ENCODE results near the gene ANKRD12. TPM values are rescaled to one million over a fixed set of nuclear protein-coding genes. Genes with fewer than 3 reads are reported as not detected.
A peak's percentile ranks its signal among the peaks of the same experiment; 100 is the strongest.
"Not testable (repeated sequence)": the region's sequence is repeated elsewhere in the genome, so short reads cannot be mapped to it uniquely, and the experiment has no call there.

Gene ANKRD12
- total RNA-seq, 2 experiments from 2014 or later, result 57.5 to 96.0 TPM

DNA sequence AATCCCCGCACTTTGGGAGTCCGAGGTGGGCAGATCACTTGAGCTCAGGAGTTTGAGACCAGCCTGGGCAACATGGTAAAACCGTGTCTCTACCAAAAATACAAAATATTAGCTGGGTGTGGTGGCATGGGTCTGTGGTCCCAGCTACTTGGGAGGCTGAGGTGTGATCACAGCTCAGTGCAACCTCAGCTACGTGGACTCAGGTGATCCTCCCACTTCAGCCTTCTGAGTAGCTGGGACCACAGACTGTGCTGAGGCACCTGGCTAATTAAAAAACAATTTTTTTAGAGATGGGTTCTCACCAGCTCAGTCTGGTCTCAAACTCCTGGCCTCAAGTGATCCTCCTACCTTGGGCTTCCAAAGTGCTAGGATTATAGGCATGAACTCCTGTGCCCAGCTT, 23.4 kb downstream of the ANKRD12 start:
- Mint-ChIP-seq H3K36me3 (ENCODE audit: low read depth) (peaks cover 52% of the 10 kb centered on the region), H3K4me3 (no peak overlapping the region), H3K9me3 (ENCODE audit: low read depth) (peaks cover 31% of the 10 kb centered on the region), H3K4me1 (peaks cover 60% of the 10 kb centered on the region), H3K27me3 (no peaks in the 10 kb centered on the region), H3K27ac (no peak overlapping the region)
- intact Hi-C loops (cut with DNase I, micrococcal nuclease), result no loop called here
- CTCF ChIA-PET, result interaction anchor here (0.7 to 1.9 kb wide), 7 partner anchors 21 to 548 kb away, joined by 3 to 6 read pairs (median 3); no protein-coding TSS in a partner anchor
- DNase-seq, result no peak
- no peak for ATAC-seq
- POLR2A ChIA-PET, result interaction anchor here (1.0 kb wide), 1 partner anchor 16 kb away, joined by 3 read pairs; no protein-coding TSS in a partner anchor

DNA sequence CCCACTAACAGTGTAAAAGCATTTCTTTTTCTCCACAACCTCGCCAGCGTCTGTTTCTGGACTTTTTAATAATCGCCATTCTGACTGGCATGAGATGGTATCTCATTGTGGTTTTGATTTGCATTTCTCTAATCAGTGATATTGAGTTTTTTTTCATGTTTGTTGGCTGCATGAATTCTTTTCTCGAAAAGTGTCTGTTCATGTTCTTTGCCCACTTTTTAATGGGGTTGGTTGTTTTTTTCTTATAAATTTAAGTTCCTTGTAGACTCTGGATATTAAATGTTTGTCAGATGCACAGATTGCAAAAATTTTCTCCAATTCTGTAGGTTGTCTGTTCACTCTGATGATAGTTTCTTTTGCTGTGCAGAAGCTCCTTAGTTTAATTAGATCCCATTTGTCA, 26.1 kb downstream of the ANKRD12 start:
- Mint-ChIP-seq H3K36me3 (ENCODE audit: low read depth) (peaks cover 53% of the 10 kb centered on the region), H3K4me1 (peaks cover 42% of the 10 kb centered on the region), H3K9me3 (ENCODE audit: low read depth) (peaks cover 33% of the 10 kb centered on the region)
- ATAC-seq; DNase-seq; POLR2A ChIA-PET; H3K4me3 Mint-ChIP-seq; H3K27ac Mint-ChIP-seq; H3K27me3 Mint-ChIP-seq; intact Hi-C loops (cut with DNase I, micrococcal nuclease): not testable (repeated sequence)
- CTCF ChIA-PET, result interaction anchor here (1.0 kb wide), 1 partner anchor 66 kb away, joined by 3 read pairs; no protein-coding TSS in a partner anchor

DNA sequence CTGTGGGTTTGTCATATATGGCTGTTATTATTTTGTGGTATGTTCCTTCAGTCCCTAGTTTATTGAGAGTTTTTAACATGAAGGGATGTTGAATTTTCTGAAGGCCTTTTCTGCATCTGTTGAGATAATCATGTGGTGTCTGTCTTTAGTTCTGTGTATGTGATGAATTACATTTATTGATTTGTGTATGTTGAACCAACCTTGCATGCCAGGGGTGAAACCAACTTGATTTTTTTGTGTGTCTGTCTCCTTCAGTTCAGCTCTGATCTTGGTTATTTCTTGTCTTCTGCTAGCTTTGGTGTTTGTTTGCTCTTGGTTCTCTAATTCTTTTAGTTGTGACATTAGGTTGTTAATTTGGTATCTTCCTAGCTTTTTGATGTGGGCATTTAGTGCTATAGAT, 27.6 kb downstream of the ANKRD12 start:
- CTCF ChIA-PET, result interaction anchor here (1.4 to 1.6 kb wide), 3 partner anchors 12 to 90 kb away, joined by 3 to 5 read pairs (median 4); no protein-coding TSS in a partner anchor
- intact Hi-C loops (cut with DNase I, micrococcal nuclease); DNase-seq; H3K4me3 Mint-ChIP-seq; POLR2A ChIA-PET; H3K27me3 Mint-ChIP-seq; ATAC-seq; H3K27ac Mint-ChIP-seq: not testable (repeated sequence)
- peaks cover 45% of the 10 kb centered on the region for H3K36me3 Mint-ChIP-seq (ENCODE audit: low read depth)
- H3K4me1 Mint-ChIP-seq, result peaks cover 44% of the 10 kb centered on the region
- peaks cover 37% of the 10 kb centered on the region for H3K9me3 Mint-ChIP-seq (ENCODE audit: low read depth)

DNA sequence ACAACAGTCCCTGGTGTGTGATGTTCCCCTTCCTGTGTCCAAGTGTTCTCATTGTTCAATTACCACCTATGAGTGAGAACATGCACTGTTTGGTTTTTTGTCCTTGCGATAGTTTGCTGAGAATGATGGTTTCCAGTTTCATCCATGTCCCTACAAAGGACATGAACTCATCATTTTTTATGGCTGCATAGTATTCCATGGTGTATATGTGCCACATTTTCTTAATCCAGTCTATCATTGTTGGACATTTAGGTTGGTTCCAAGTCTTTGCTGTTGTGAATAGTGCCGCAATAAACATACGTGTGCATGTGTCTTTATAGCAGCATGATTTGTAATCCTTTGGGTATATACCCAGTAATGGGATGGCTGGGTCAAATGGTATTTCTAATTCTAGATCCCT, 29.3 kb downstream of the ANKRD12 start:
- Mint-ChIP-seq H3K9me3 (ENCODE audit: low read depth) (peaks cover 44% of the 10 kb centered on the region), H3K4me1 (peaks cover 58% of the 10 kb centered on the region), H3K36me3 (ENCODE audit: low read depth) (peaks cover 58% of the 10 kb centered on the region)
- intact Hi-C loops (cut with DNase I, micrococcal nuclease); POLR2A ChIA-PET; ATAC-seq; H3K27ac Mint-ChIP-seq; CTCF ChIA-PET; H3K4me3 Mint-ChIP-seq; DNase-seq; H3K27me3 Mint-ChIP-seq: not testable (repeated sequence)

DNA sequence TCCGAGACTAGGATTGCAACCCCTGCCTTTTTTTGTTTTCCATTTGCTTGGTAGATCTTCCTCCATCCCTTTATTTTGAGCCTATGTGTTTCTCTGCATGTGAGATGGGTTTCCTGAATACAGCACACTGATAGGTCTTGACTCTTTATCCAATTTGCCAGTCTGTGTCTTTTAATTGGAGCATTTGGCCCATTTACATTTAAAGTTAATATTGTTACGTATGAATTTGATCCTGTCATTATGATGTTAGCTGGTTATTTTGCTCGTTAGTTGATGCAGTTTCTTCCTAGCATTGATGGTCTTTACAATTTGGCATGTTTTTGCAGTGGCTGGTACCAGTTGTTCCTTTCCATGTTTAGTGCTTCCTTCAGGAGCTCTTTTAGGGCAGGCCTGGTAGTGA, 32.9 kb downstream of the ANKRD12 start:
- CTCF ChIA-PET; ATAC-seq; DNase-seq; intact Hi-C loops (cut with DNase I, micrococcal nuclease); H3K27me3 Mint-ChIP-seq; POLR2A ChIA-PET; H3K4me3 Mint-ChIP-seq: not testable (repeated sequence)
- H3K9me3 Mint-ChIP-seq (ENCODE audit: low read depth), result peaks cover 22% of the 10 kb centered on the region
- peaks cover 47% of the 10 kb centered on the region for H3K36me3 Mint-ChIP-seq (ENCODE audit: low read depth)
- peaks cover 77% of the 10 kb centered on the region for H3K4me1 Mint-ChIP-seq
- H3K27ac Mint-ChIP-seq, result peak overlapping the region; percentile 61

DNA sequence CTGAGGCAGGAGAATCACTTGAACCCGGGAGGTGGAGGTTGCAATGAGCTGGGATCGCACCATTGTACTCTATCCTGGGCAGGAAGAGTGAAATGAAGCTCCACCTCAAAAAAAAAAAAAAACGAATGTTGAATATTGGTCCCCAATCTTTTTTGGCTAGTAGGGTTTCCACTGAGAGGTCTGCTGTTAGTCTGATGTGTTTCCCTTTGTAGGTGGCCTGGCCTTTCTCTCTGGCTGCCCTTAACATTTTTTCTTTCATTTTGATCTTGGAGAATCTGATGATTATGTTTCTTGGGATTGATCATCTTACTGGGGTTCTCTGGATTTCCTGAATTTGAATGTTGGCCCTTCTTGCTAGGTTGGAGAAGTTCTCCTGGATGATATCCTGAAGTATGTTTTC, 35.3 kb downstream of the ANKRD12 start:
- peaks cover 14% of the 10 kb centered on the region for H3K9me3 Mint-ChIP-seq (ENCODE audit: low read depth)
- DNase-seq; H3K4me3 Mint-ChIP-seq; POLR2A ChIA-PET; ATAC-seq; H3K27me3 Mint-ChIP-seq; intact Hi-C loops (cut with DNase I, micrococcal nuclease): not testable (repeated sequence)
- H3K36me3 Mint-ChIP-seq (ENCODE audit: low read depth), result peaks cover 44% of the 10 kb centered on the region
- peaks cover 82% of the 10 kb centered on the region for H3K4me1 Mint-ChIP-seq
- peak overlapping the region; percentile 21 for H3K27ac Mint-ChIP-seq
- CTCF ChIA-PET, result interaction anchor here (0.6 to 1.0 kb wide), 4 partner anchors 13 to 290 kb away, joined by 3 to 4 read pairs (median 3); no protein-coding TSS in a partner anchor

DNA sequence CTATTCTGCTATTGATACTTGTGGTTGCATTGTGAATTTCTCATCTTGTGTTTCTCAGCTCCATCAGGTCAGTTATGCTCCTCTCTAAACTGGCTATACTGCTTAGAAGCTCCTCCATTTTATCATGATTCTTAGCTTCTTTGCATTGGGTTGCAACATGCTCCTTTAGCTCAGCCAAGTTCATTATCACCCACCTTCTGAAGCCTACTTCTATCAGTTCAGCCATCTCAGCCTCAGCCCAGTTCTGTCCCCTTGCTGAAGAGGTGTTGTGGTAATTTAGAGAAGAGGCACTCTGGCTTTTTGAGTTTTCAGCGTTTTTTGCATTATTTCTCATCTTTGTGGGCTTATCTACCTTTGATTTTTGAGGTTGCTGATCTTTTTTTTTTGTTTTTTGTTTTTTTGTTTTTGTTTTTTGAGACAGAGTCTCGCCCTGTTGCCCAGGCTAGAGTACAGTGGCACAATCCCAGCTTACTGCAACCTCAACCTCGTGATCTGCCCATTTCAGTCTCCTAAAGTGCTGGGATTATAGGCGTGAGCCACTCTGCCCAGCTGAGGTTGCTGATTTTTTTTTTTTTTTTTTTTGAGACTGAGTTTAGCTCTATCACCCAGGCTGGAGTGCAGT, 36.0 kb downstream of the ANKRD12 start:
- ChIA-PET POLR2A (no interaction called here), CTCF (interaction anchor here (0.6 to 0.7 kb wide), 4 partner anchors 21 to 348 kb away, joined by 3 read pairs; no protein-coding TSS in a partner anchor)
- H3K9me3 Mint-ChIP-seq (ENCODE audit: low read depth), result peaks cover 14% of the 10 kb centered on the region
- no peaks in the 10 kb centered on the region for H3K27me3 Mint-ChIP-seq
- ATAC-seq, result no peak
- H3K36me3 Mint-ChIP-seq (ENCODE audit: low read depth), result peaks cover 43% of the 10 kb centered on the region
- intact Hi-C loops (cut with DNase I, micrococcal nuclease), result no loop called here
- peaks cover 86% of the 10 kb centered on the region for H3K4me1 Mint-ChIP-seq
- H3K27ac Mint-ChIP-seq, result peak overlapping the region; percentile 21
- no peak overlapping the region for H3K4me3 Mint-ChIP-seq
- DNase-seq, result no peak

DNA sequence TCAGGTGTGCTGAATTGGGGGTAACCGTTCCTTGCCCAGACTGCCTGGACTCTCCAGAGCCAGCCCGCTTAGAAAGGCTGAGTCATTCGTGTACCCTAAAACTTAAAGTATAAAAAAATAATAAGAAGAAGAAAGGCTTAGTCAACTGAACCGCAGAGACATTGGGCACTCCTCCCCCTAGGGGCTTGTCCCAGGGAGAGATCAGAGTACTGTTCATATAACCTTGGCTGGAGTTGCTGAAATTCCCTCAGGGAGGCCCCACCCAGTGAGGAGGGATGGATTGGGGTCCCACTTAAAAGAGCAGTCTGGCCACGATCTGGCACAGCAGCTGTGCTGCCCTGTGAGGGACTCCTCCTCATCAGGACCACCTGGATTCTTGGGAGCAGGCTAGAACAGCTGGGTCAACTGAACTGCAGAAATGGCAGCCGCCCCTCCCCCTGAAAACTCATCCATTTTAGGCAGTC, 37.2 kb downstream of the ANKRD12 start:
- intact Hi-C loops (cut with DNase I, micrococcal nuclease), result no loop called here
- DNase-seq (peak; percentile 39), ATAC-seq (peak; percentile 79)
- Mint-ChIP-seq H3K27me3 (no peaks in the 10 kb centered on the region), H3K27ac (peak overlapping the region; percentile 37), H3K36me3 (ENCODE audit: low read depth) (peaks cover 46% of the 10 kb centered on the region), H3K9me3 (ENCODE audit: low read depth) (peaks cover 11% of the 10 kb centered on the region), H3K4me1 (peaks cover 82% of the 10 kb centered on the region), H3K4me3 (no peak overlapping the region)
- POLR2A ChIA-PET, result interaction anchor here (0.5 kb wide), 1 partner anchor 55 kb away, joined by 3 read pairs; no protein-coding TSS in a partner anchor
- CTCF ChIA-PET, result no interaction called here

DNA sequence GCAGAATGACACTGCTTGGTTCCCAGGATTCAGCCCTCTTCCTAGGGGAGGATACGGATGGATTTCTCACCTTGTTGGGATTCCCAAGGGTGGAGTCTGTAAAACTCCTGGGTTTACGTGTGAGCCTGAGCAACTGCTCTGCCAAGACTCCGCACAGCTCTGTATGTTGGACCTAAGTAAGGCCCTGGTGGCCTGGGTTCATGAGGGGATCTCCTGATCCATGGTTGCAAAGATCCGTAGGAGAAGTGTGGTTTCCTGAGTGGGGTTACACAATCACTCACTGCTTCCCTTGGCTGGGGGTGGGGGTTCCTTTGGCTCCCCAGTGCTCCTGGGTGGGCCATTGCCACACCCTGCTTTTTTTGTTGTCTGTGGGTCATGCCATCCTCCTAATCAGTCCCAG, 37.7 kb downstream of the ANKRD12 start:
- POLR2A ChIA-PET, result interaction anchor here (0.5 kb wide), 1 partner anchor 56 kb away, joined by 3 read pairs; no protein-coding TSS in a partner anchor
- CTCF ChIA-PET, result no interaction called here
- ATAC-seq (no peak), DNase-seq (no peak)
- Mint-ChIP-seq H3K36me3 (ENCODE audit: low read depth) (peaks cover 42% of the 10 kb centered on the region), H3K4me1 (peaks cover 80% of the 10 kb centered on the region), H3K27ac (peak overlapping the region; percentile 38), H3K27me3 (no peaks in the 10 kb centered on the region), H3K4me3 (no peak overlapping the region), H3K9me3 (ENCODE audit: low read depth) (peaks cover 8% of the 10 kb centered on the region)
- intact Hi-C loops (cut with DNase I, micrococcal nuclease), result no loop called here

DNA sequence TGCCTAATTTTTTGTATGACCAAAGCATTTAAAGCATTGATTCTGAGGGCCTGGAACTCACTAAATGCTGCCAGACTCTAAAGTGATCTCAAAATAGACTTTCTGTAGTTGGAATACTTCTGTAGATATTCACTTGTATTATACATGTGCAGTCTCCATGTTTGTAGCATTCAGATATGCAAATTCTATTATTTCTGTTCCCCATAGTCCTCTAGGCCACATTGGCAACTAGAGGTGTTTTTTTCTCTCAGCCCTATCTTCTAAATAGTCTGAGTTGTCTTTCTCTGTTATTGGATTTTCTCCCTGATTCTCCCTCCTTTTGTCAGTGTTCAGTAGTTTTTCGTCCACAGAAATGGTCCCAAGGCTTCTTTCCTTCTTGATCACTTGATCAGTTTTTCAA, 38.5 kb downstream of the ANKRD12 start:
- ChIA-PET POLR2A (no interaction called here), CTCF (no interaction called here)
- ATAC-seq (no peak), DNase-seq (no peak)
- H3K4me1 Mint-ChIP-seq, result peaks cover 77% of the 10 kb centered on the region
- H3K27ac Mint-ChIP-seq, result no peak overlapping the region
- H3K9me3 Mint-ChIP-seq (ENCODE audit: low read depth), result peaks cover 6% of the 10 kb centered on the region
- H3K4me3 Mint-ChIP-seq, result no peak overlapping the region
- intact Hi-C loops (cut with DNase I, micrococcal nuclease), result no loop called here
- peaks cover 37% of the 10 kb centered on the region for H3K36me3 Mint-ChIP-seq (ENCODE audit: low read depth)
- H3K27me3 Mint-ChIP-seq, result no peaks in the 10 kb centered on the region

DNA sequence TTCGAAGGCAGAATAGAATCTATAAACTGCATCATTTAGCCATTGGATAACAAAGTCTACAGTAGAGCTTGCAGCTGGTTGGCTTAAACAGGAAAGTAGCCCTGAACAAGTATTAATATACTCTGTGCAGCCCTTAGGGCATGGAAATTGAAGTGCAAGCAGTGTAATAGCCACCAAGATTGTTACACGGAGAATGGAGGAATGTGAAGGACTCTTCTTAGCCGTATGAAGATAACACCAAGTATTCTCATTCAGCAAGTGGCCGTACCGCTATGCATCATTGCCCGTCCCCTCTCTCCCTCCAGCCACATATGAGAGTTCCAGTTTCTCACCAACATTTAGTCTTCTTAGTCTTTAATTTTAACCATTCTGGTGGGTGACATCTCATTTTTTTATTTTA, 40.5 kb downstream of the ANKRD12 start:
- no peak overlapping the region for H3K27ac Mint-ChIP-seq
- no peak for ATAC-seq

DNA sequence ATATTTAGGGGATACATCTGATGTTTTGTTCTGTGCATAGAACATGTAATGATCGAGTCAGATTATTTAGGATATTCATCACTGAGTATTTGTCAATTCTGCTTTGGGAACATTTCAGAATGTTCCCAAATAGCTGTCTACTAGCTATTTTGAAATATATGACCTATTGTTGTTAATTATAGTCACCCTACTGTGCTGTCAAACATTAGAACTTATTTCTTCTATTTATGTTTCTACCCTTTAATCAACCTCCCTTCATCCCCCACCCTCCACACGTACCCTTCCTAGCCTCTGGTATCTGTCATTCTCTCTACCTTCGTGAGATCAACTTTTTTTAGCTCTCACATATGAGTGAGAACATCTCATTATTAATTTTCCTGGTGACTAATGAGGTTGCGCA, 40.9 kb downstream of the ANKRD12 start:
- peaks cover 23% of the 10 kb centered on the region for H3K36me3 Mint-ChIP-seq (ENCODE audit: low read depth)
- H3K27me3 Mint-ChIP-seq, result no peaks in the 10 kb centered on the region
- H3K4me1 Mint-ChIP-seq, result peaks cover 67% of the 10 kb centered on the region
- no peak overlapping the region for H3K27ac Mint-ChIP-seq
- H3K9me3 Mint-ChIP-seq (ENCODE audit: low read depth), result no peaks in the 10 kb centered on the region
- intact Hi-C loops (cut with DNase I, micrococcal nuclease), result no loop called here
- H3K4me3 Mint-ChIP-seq, result no peak overlapping the region
- DNase-seq (no peak), ATAC-seq (no peak)
- CTCF ChIA-PET, result no interaction called here
- POLR2A ChIA-PET, result no interaction called here

More for the DNA sequence above, 40.5 kb downstream of the ANKRD12 start:
- ChIA-PET POLR2A (no interaction called here), CTCF (no interaction called here)
- Mint-ChIP-seq H3K36me3 (ENCODE audit: low read depth) (peaks cover 23% of the 10 kb centered on the region), H3K4me3 (no peak overlapping the region), H3K4me1 (peaks cover 68% of the 10 kb centered on the region), H3K9me3 (ENCODE audit: low read depth) (no peaks in the 10 kb centered on the region), H3K27me3 (no peaks in the 10 kb centered on the region)
- no peak for DNase-seq
- intact Hi-C loops (cut with DNase I, micrococcal nuclease), result no loop called here
